ENCODE measurements around the gene CACHD1. TPM values are rescaled to one million over a fixed set of nuclear protein-coding genes. Genes with fewer than 3 reads are reported as not detected.

The CACHD1 gene
- total RNA-seq, 1 experiment from 2014 or later = 8.4 TPM

- no peak overlapping the region for H3K4me2 ChIP-seq (ENCODE audit: low read length)
- H3K9ac ChIP-seq (ENCODE audit: low read length) = no peak overlapping the region
- TF ChIP-seq EZH2phosphoT487 (IDR thresholded peaks at IDR 0.05; ENCODE audit: borderline replicate concordance) (no peak), SP1 (IDR thresholded peaks at IDR 0.05; ENCODE audit: low read depth) (no peak)
- H3K4me3 ChIP-seq (replicated peaks in 1 of 2; ENCODE audit: low read depth in 1 of 2, low read length in 2 of 2) = no peak overlapping the region
- ATAC-seq = no peak
- no peaks in the 10 kb centered on the region for H3K9me2 ChIP-seq (ENCODE audit: insufficient read depth)
- intact Hi-C loops (cut with micrococcal nuclease) = no loop called here
- RAD21 ChIA-PET (ENCODE audit: low non-redundant PET in 1 of 2, low total read pairs in 2 of 2, uncharacterized antibody in 2 of 2, unreplicated experiment in 2 of 2) = no interaction called here
- CTCF ChIA-PET = no interaction called here
- POLR2A ChIA-PET = no interaction called here
- H3K9me3 ChIP-seq (ENCODE audit: control insufficient read depth in 1 of 2, insufficient read depth in 1 of 2, low read depth in 1 of 2, low read length in 2 of 2) = no peaks in the 10 kb centered on the region
- BruUV-seq (replicated peaks) = no TSS peak
- H3K4me1 ChIP-seq (ENCODE audit: control insufficient read depth in 1 of 2, insufficient read depth in 2 of 2, low read length in 2 of 2) = no peaks in the 10 kb centered on the region
- H3K36me3 ChIP-seq (ENCODE audit: control insufficient read depth in 1 of 2, insufficient read depth in 2 of 2, low read length in 2 of 2) = no peaks in the 10 kb centered on the region
- no peaks in the 10 kb centered on the region for H3K27me3 ChIP-seq (ENCODE audit: insufficient read depth, low read length)
- H3K27ac ChIP-seq (ENCODE audit: low read depth, low read length) = no peak overlapping the region
- no peak overlapping the region for H2AFZ ChIP-seq (ENCODE audit: low read depth, low read length, poor library complexity, severe bottlenecking)
- no peaks in the 10 kb centered on the region for H4K20me1 ChIP-seq (ENCODE audit: insufficient read depth)
- H3K79me2 ChIP-seq (ENCODE audit: insufficient read depth, low read length) = no peaks in the 10 kb centered on the region
- DNase-seq (ENCODE audit: low read depth, low spot score) = no peak
These were observed 32.5 kb upstream of the CACHD1 start for GRCh38 chr1:64437453-64437852.

GRCh38 chr1:64440183-64440826 lies 29.6 kb upstream of the CACHD1 start:
- Histone ChIP-seq H3K4me2 (ENCODE audit: low read length) (no peak overlapping the region), H3K36me3 (ENCODE audit: control insufficient read depth in 1 of 2, insufficient read depth in 2 of 2, low read length in 2 of 2) (no peaks in the 10 kb centered on the region), H3K9me2 (ENCODE audit: insufficient read depth) (no peaks in the 10 kb centered on the region), H3K27ac (ENCODE audit: low read depth, low read length) (no peak overlapping the region), H3K4me3 (replicated peaks in 1 of 2; ENCODE audit: low read depth in 1 of 2, low read length in 2 of 2) (no peak overlapping the region), H3K9me3 (ENCODE audit: control insufficient read depth in 1 of 2, insufficient read depth in 1 of 2, low read depth in 1 of 2, low read length in 2 of 2) (no peaks in the 10 kb centered on the region), H4K20me1 (ENCODE audit: insufficient read depth) (no peaks in the 10 kb centered on the region), H2AFZ (ENCODE audit: low read depth, low read length, poor library complexity, severe bottlenecking) (no peak overlapping the region), H3K27me3 (ENCODE audit: insufficient read depth, low read length) (no peaks in the 10 kb centered on the region), H3K9ac (ENCODE audit: low read length) (no peak overlapping the region), H3K79me2 (ENCODE audit: insufficient read depth, low read length) (no peaks in the 10 kb centered on the region), H3K4me1 (ENCODE audit: control insufficient read depth in 1 of 2, insufficient read depth in 2 of 2, low read length in 2 of 2) (no peaks in the 10 kb centered on the region)
- no peak for ATAC-seq
- ChIA-PET POLR2A (no interaction called here), RAD21 (ENCODE audit: low non-redundant PET in 1 of 2, low total read pairs in 2 of 2, uncharacterized antibody in 2 of 2, unreplicated experiment in 2 of 2) (no interaction called here), CTCF (no interaction called here)
- no TSS peak for BruUV-seq (replicated peaks)
- intact Hi-C loops (cut with micrococcal nuclease) = no loop called here
- TF ChIP-seq MAX (IDR thresholded peaks at IDR 0.05) (no peak), SRF (IDR thresholded peaks at IDR 0.05; ENCODE audit: low read depth) (no peak), FOSL1 (IDR thresholded peaks at IDR 0.05; ENCODE audit: low read depth) (no peak), EGR1 (IDR thresholded peaks at IDR 0.05; ENCODE audit: low read depth) (no peak), REST (IDR thresholded peaks at IDR 0.05; ENCODE audit: low read depth) (no peak), CBX3 (IDR thresholded peaks at IDR 0.05; ENCODE audit: low read depth) (no peak), EZH2phosphoT487 (IDR thresholded peaks at IDR 0.05; ENCODE audit: borderline replicate concordance) (no peak), RAD21 (IDR thresholded peaks at IDR 0.05; ENCODE audit: low read depth) (no peak), TCF7L2 (IDR thresholded peaks at IDR 0.05; ENCODE audit: borderline replicate concordance, extremely low read depth, insufficient read depth, insufficient read length) (no peak), ATF3 (IDR thresholded peaks at IDR 0.05) (no peak)
- no peak for DNase-seq (ENCODE audit: low read depth, low spot score)

Data from HCT116 (cell line).